Activated CD4-positive, CD25-positive, alpha-beta regulatory T cell treated with anti-CD3 and anti-CD28 coated beads, Interleukin-2, amount 50 U/mL, for 16 hours (primary cell): ENCODE data around the gene UBB.

ENCODE experiments used
- DNase-seq: peaks from one replicate; pipeline ENCODE4 v3.0.0-alpha.2; 2020; ENCODE audit warnings: low read depth, low spot score

Gene UBB

GRCh38 chr17:16417896-16418684, 37.2 kb downstream of the UBB start:
- no peak for DNase-seq

- no peak for DNase-seq
These were observed 37.8 kb downstream of the UBB start for GRCh38 chr17:16418685-16419068.

- DNase-seq, result no peak
These were observed 38.4 kb downstream of the UBB start for GRCh38 chr17:16419074-16419928.

- no peak for DNase-seq
These were observed 39.0 kb downstream of the UBB start for GRCh38 chr17:16419929-16420271.

GRCh38 chr17:16422416-16422815, 41.5 kb downstream of the UBB start:
- no peak for DNase-seq

- DNase-seq, result no peak
These were observed 42.5 kb downstream of the UBB start for GRCh38 chr17:16423226-16423872.

GRCh38 chr17:16425202-16425601, 44.3 kb downstream of the UBB start:
- no peak for DNase-seq

- DNase-seq, result no peak
These were observed 45.1 kb downstream of the UBB start for GRCh38 chr17:16425698-16426659.

- no peak for DNase-seq
These were observed 46.1 kb downstream of the UBB start for GRCh38 chr17:16427020-16427419.

GRCh38 chr17:16428098-16428882, 47.4 kb downstream of the UBB start:
- DNase-seq, result no peak

GRCh38 chr17:16429083-16429482, 48.2 kb downstream of the UBB start:
- DNase-seq, result no peak

GRCh38 chr17:16430650-16431049, 49.8 kb downstream of the UBB start:
- no peak for DNase-seq

GRCh38 chr17:16432017-16432416, 51.1 kb downstream of the UBB start:
- DNase-seq, result no peak
